ENCODE measurements around the gene ZSWIM5.

GRCh38 chr1:45002650-45003645, 203.5 kb downstream of the ZSWIM5 start:
- TF ChIP-seq, protein P1, sequence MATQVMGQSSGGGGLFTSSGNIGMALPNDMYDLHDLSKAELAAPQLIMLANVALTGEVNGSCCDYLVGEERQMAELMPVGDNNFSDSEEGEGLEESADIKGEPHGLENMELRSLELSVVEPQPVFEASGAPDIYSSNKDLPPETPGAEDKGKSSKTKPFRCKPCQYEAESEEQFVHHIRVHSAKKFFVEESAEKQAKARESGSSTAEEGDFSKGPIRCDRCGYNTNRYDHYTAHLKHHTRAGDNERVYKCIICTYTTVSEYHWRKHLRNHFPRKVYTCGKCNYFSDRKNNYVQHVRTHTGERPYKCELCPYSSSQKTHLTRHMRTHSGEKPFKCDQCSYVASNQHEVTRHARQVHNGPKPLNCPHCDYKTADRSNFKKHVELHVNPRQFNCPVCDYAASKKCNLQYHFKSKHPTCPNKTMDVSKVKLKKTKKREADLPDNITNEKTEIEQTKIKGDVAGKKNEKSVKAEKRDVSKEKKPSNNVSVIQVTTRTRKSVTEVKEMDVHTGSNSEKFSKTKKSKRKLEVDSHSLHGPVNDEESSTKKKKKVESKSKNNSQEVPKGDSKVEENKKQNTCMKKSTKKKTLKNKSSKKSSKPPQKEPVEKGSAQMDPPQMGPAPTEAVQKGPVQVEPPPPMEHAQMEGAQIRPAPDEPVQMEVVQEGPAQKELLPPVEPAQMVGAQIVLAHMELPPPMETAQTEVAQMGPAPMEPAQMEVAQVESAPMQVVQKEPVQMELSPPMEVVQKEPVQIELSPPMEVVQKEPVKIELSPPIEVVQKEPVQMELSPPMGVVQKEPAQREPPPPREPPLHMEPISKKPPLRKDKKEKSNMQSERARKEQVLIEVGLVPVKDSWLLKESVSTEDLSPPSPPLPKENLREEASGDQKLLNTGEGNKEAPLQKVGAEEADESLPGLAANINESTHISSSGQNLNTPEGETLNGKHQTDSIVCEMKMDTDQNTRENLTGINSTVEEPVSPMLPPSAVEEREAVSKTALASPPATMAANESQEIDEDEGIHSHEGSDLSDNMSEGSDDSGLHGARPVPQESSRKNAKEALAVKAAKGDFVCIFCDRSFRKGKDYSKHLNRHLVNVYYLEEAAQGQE (IDR thresholded peaks at IDR 0.05; ENCODE audit: insufficient read depth in 1 of 2, low read depth in 2 of 2, low read length in 2 of 2), result no peak
- no peak for TF ChIP-seq POLR2AphosphoS5 (IDR thresholded peaks at IDR 0.05; ENCODE audit: low read depth, low read length)
- no peak for TF ChIP-seq SIN3A (IDR thresholded peaks at IDR 0.05; ENCODE audit: borderline replicate concordance, insufficient read depth, low read length)
- no peak for TF ChIP-seq TAF1 (IDR thresholded peaks at IDR 0.05; ENCODE audit: borderline replicate concordance, insufficient read depth, low read length)

Measured in PFSK-1 (cell line).